ENCODE results near the gene ESYT1. TPM values are rescaled to one million over a fixed set of nuclear protein-coding genes. Genes with fewer than 3 reads are reported as not detected.
"Not testable (repeated sequence)": the region's sequence is repeated elsewhere in the genome, so short reads cannot be mapped to it uniquely, and the experiment has no call there.

The ESYT1 gene
- total RNA-seq, 1 donor from 2014 or later, result 464 TPM

DNA sequence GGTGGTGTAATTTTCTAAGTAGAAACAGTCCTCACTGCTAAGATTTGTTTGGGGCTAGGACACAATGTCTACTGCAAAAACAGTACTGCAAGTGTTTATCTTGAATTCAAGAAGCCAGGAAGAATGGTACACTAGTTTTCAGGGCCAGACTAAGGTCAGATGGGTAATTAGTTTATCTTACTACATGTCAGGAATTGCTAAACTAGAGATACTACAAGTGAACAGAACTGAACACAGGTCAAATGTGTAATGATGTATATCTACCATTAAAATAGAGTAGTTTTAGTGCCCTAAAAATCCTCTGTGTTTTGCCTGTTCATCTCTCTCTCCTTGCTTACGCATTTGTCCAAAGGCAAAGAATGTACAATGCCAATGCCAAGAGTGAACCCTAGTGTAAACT, 14.0 kb upstream of the ESYT1 start:
- H3K4me3 ChIP-seq (ENCODE audit: low read depth, low read length), result no peak overlapping the region
- DNase-seq (ENCODE audit: low read depth), result no peak
- TF ChIP-seq, protein P1, sequence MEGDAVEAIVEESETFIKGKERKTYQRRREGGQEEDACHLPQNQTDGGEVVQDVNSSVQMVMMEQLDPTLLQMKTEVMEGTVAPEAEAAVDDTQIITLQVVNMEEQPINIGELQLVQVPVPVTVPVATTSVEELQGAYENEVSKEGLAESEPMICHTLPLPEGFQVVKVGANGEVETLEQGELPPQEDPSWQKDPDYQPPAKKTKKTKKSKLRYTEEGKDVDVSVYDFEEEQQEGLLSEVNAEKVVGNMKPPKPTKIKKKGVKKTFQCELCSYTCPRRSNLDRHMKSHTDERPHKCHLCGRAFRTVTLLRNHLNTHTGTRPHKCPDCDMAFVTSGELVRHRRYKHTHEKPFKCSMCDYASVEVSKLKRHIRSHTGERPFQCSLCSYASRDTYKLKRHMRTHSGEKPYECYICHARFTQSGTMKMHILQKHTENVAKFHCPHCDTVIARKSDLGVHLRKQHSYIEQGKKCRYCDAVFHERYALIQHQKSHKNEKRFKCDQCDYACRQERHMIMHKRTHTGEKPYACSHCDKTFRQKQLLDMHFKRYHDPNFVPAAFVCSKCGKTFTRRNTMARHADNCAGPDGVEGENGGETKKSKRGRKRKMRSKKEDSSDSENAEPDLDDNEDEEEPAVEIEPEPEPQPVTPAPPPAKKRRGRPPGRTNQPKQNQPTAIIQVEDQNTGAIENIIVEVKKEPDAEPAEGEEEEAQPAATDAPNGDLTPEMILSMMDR (conservative IDR thresholded peaks at IDR 0.05; ENCODE audit: low read depth, low read length), result no peak

DNA sequence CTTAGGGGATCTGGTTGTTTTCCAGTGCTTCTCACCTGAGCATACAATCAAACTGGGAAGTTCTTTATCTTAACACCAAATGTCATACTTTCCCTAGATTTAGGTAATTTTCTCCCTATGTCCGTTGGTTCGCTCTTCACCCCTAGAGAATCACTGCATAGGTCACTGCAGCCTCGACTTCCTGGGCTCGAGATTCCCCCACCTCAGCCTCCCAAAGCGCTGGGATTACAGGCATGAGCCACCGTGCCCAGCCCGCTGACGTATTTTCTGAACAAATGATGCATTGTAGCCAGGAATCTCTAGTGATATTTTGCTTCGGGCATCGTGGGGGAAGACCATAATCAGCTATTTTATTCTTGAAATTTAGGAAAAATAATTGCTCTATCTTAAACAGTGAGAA, 12.7 kb upstream of the ESYT1 start:
- TF ChIP-seq, protein P1 (conservative IDR thresholded peaks at IDR 0.05; ENCODE audit: low read depth, low read length), result no peak
- peak overlapping the region; percentile 73 for H3K4me3 ChIP-seq (ENCODE audit: low read depth, low read length)
- no peak for DNase-seq (ENCODE audit: low read depth)

DNA sequence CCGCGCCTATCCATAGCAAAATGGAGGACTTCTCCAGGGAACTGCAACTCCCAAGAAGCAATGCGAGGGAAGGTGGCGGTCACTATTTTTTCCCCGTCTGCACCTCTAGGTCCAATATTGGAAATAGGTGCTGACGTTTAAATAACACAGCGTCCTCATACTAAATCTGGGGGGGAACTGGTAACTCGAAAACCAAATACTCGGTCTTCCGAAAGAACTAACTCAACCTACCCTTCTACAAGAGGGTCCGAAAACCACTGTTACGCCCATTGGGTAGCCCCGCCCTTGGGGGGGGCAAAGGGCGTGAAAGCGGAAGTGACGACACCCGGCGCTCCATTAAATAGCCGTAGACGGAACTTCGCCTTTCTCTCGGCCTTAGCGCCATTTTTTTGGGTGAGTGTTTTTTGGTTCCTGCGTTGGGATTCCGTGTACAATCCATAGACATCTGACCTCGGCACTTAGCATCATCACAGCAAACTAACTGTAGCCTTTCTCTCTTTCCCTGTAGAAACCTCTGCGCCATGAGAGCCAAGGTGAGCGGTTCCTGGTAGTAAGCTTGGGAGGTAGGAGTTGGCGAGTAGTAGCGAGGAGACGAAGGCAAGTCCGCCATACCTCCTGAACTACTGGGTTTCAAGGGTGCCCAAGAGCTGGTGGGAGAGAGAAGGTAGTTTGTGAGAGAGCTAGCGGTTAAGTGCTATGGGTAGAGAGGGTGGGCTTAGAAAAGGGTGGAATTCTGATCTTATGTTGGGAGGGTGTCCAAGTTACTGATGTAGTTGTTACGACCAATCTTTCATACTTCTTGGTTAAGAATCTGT, 11.6 kb upstream of the ESYT1 start, which contains the start of gene RPL41:
Gene RPL41 (plus strand): TSS at position 367 of the 815 bp plus-strand sequence.
- H3K4me3 ChIP-seq (ENCODE audit: low read depth, low read length), result peak within 1 kb of the TSS; percentile 73
- TF ChIP-seq, protein P1 (conservative IDR thresholded peaks at IDR 0.05; ENCODE audit: low read depth, low read length), result no peak
- peak; percentile 77 for DNase-seq (ENCODE audit: low read depth)

DNA sequence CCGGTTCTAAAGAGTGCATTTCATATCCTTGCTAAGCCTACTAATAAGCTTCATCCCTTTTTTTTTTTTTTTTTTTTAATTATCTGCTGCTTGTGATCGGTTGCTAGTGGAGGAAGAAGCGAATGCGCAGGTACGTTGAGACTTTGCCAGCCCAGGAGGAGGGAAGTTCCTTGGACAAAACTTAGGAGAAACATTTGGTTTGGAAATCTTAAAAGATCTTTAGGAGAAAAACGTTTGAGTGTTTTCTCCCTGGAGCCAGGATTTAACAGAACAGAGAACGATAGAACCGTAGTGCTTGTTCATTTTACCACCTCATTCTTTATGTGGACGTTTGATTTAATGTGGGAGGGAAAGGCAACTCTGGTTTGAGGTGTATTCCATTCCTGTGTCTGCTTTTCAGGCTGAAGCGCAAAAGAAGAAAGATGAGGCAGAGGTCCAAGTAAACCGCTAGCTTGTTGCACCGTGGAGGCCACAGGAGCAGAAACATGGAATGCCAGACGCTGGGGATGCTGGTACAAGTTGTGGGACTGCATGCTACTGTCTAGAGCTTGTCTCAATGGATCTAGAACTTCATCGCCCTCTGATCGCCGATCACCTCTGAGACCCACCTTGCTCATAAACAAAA, 10.9 kb upstream of the ESYT1 start:
- H3K4me3 ChIP-seq (ENCODE audit: low read depth, low read length), result peak overlapping the region; percentile 73
- DNase-seq (ENCODE audit: low read depth), result not testable (repeated sequence)

DNA sequence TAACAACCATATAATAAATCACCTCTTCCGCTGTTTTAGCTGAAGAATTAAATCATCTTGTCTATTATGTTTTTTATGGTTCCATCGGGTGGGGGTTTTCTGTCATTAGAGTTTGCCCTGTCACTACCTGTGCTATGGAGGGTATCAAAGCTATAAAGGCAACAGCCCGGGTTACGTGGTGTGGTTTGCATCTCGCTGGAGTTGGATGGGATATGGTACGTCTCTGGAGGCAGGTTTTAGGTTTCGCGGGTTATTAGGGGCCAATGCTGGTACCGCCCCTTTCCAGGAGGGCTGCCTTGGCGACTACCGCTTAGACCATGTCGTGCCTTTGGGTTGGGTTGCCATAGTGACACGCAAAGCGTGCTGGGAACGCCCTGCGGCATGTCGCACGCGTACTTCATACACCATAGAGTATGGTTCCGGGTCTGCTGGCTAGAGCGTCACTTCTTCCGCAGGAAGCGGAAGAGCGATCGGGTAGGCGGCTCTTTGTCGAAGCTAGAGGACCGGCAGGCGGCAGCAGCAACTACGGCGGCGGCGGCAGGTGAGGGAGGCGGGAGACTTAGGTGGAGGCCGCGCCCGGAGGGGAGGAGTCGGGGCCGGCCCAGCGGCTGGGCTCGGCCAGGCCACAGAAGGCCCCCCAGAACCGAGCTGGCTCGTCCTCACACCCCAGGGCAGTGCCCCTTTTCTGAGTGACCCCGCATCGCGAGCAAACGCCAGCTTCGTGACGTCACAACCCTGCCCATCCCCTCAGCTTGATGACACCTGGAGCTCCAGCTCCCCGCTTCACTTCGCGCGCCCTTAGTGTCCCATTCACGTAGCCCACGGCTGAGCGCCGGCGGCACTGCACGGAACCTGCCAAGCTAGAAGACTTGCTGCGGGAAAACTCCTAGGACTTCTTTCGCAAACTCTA, 10.0 kb upstream of the ESYT1 start, which contains the start of gene ZC3H10:
Gene ZC3H10 (plus strand): TSS at position 489 of the 910 bp plus-strand sequence. CDS start 2,297 bp downstream, outside the sequence.
- TF ChIP-seq, protein P1 (conservative IDR thresholded peaks at IDR 0.05; ENCODE audit: low read depth, low read length), result peak; percentile 51
- H3K4me3 ChIP-seq (ENCODE audit: low read depth, low read length), result peak within 1 kb of the TSS; percentile 73
- peak; percentile 93 for DNase-seq (ENCODE audit: low read depth)

DNA sequence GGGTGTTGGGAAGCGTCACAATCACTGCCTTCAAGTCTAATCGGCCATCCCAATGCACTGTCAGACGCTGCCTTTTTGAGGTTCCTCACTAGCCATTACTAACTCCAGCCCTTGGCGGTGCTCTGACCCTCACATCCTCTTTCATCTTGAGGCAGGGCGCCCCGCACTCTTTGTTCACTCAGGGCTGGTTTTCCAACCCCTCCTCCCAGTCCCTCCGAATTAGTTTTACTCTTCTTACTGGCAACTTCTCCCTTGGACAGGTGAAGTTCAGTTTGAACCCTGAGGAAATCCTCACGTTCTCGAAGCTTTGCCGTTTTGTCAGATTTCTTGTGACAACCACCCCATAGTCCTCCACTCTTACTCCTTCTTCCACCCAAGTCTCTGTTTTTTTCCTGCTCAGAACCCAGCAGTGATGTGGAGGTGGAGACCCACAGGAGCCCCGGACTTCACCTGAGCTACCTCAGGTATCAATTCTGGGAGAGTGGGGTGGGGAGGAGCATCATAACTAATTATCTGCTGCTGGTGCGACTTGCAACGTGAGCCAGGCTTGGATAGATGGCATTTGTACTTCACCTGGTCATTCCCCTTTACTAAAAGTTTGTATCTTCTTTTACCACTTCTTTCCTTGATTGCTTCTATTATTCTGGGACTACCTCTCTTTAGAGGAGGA, 9.2 kb upstream of the ESYT1 start:
- peak overlapping the region; percentile 73 for H3K4me3 ChIP-seq (ENCODE audit: low read depth, low read length)
- no peak for DNase-seq (ENCODE audit: low read depth)
- TF ChIP-seq, protein P1 (conservative IDR thresholded peaks at IDR 0.05; ENCODE audit: low read depth, low read length), result no peak

All from epithelial cell of proximal tubule (primary cell).